ENCODE measurements around the gene SUMF2. TPM values are rescaled to one million over a fixed set of nuclear protein-coding genes. Genes with fewer than 3 reads are reported as not detected.
"Not testable (repeated sequence)": the region's sequence is repeated elsewhere in the genome, so short reads cannot be mapped to it uniquely, and the experiment has no call there.

Gene SUMF2
- 202 and 208 TPM in 2 replicates for total RNA-seq
- long read RNA-seq, transcript SUMF2-205 (10 exons, 1,171 nt), result minor isoform, 26 of 1,027 reads
- long read RNA-seq, transcript SUMF2-203 (6 exons, 1,287 nt), result minor isoform, 15 of 1,027 reads
- long read RNA-seq, transcript SUMF2-204 (8 exons, 1,683 nt), result minor isoform, 67 of 1,027 reads
- long read RNA-seq, transcript SUMF2-208 (9 exons, 2,052 nt), result major isoform, 794 of 1,027 reads
- long read RNA-seq, partial matches to known transcripts, result 16 of 1,027 reads
- long read RNA-seq, other reads (novel, unspliced or antisense), result 65 of 1,027 reads

DNA sequence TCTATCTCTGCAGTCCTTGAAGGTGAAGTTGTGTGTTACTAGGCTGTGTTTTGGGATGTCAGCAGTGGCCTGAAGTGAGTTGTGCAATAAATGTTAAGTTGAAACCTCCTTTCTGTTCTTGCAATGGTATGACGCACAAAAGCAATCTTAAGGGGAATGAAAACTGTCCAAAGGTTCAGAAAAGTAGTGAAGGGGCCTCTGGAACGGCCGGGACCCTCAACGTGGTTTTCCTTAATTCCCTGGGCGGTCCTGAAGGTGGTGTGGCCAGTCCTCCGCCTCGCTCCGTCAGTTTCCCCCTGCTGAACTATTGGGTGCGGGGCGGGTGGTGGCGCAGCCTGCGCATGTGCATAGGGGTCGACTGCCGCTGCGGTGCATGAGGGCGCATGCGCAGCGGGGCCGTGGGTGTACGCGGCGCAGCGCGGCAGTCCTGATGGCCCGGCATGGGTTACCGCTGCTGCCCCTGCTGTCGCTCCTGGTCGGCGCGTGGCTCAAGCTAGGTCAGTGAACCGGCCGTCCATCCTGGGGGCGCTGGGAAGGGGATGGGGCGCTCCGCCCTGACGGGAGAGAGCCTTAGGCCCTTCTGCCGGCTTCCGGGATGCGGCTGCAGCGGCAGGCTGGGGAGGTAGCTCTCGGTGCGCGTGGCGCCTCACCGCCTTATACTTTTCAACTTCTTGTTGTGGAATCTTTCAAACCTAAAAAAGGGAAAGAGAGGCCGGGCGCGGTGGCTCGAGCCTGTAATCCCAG, at the start of gene SUMF2:
Gene SUMF2, plus strand, starts transcription at position 405 of the 744 bp plus-strand sequence. Its CDS starts 26 bp downstream, at position 431.
- Mint-ChIP-seq H3K9me3 (ENCODE audit: unreplicated experiment) (no peaks in the 10 kb centered on the region), H3K36me3 (ENCODE audit: unreplicated experiment) (peaks cover 31% of the 10 kb centered on the region), H3K27me3 (ENCODE audit: unreplicated experiment) (no peaks in the 10 kb centered on the region), H3K4me1 (ENCODE audit: unreplicated experiment) (peaks cover 18% of the 10 kb centered on the region), H3K4me3 (ENCODE audit: unreplicated experiment) (peak within 1 kb of the TSS; percentile 95), H3K27ac (ENCODE audit: unreplicated experiment) (peak within 1 kb of the TSS; percentile 93)
- TF ChIP-seq, protein P1, sequence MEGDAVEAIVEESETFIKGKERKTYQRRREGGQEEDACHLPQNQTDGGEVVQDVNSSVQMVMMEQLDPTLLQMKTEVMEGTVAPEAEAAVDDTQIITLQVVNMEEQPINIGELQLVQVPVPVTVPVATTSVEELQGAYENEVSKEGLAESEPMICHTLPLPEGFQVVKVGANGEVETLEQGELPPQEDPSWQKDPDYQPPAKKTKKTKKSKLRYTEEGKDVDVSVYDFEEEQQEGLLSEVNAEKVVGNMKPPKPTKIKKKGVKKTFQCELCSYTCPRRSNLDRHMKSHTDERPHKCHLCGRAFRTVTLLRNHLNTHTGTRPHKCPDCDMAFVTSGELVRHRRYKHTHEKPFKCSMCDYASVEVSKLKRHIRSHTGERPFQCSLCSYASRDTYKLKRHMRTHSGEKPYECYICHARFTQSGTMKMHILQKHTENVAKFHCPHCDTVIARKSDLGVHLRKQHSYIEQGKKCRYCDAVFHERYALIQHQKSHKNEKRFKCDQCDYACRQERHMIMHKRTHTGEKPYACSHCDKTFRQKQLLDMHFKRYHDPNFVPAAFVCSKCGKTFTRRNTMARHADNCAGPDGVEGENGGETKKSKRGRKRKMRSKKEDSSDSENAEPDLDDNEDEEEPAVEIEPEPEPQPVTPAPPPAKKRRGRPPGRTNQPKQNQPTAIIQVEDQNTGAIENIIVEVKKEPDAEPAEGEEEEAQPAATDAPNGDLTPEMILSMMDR (IDR thresholded peaks at IDR 0.05), result peak; percentile 17
- peak; percentile 97 for DNase-seq (ENCODE audit: extremely low spot score, unreplicated experiment)

DNA sequence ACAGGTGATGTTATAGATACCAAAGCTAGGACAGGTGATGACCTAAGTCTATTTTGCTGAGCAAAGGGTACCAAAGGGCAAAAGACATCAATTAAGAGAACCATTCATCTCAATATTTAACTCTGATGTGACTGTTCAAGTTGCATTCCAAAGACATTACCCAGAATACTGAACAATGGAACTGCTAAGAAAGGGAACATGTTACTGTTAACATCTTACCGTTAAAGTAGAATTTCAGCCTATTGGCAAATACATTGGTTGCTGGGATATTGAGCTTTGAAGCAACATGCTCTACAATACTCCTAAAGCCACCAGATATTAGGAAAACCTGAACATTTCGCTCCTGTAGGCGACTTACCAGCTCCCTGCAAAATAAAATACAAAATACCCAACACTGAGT, 47.1 kb upstream of the SUMF2 start:
- not testable (repeated sequence) for H3K9me3 Mint-ChIP-seq (ENCODE audit: unreplicated experiment); H3K4me1 Mint-ChIP-seq (ENCODE audit: unreplicated experiment); H3K27ac Mint-ChIP-seq (ENCODE audit: unreplicated experiment); DNase-seq (ENCODE audit: extremely low spot score, unreplicated experiment); H3K4me3 Mint-ChIP-seq (ENCODE audit: unreplicated experiment); H3K27me3 Mint-ChIP-seq (ENCODE audit: unreplicated experiment)
- peaks cover 22% of the 10 kb centered on the region for H3K36me3 Mint-ChIP-seq (ENCODE audit: unreplicated experiment)

DNA sequence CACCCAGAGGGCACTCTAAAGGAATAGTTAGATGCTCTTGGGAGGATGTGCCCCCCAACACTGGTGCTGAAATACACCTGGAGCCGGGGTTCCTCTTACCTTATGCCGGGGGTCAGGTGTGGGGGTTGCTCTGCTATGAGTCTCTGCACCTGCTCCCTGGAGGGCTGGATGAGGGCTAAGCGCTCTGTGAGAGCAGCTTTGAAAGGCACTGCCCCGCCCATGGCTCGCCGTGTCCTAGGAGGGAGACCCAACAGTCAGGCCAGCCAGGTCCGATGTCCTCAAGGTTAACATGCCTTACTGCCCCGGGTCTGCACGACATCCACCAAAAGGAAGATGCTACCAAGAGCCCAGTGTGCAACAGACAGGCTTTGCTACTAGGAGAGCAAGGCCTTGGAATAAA, 44.6 kb upstream of the SUMF2 start:
- Mint-ChIP-seq H3K36me3 (ENCODE audit: unreplicated experiment) (peaks cover 14% of the 10 kb centered on the region), H3K9me3 (ENCODE audit: unreplicated experiment) (no peaks in the 10 kb centered on the region), H3K27ac (ENCODE audit: unreplicated experiment) (no peak overlapping the region), H3K4me3 (ENCODE audit: unreplicated experiment) (no peak overlapping the region), H3K27me3 (ENCODE audit: unreplicated experiment) (no peaks in the 10 kb centered on the region), H3K4me1 (ENCODE audit: unreplicated experiment) (no peaks in the 10 kb centered on the region)
- TF ChIP-seq, protein P1 (IDR thresholded peaks at IDR 0.05), result no peak
- no peak for DNase-seq (ENCODE audit: extremely low spot score, unreplicated experiment)

DNA sequence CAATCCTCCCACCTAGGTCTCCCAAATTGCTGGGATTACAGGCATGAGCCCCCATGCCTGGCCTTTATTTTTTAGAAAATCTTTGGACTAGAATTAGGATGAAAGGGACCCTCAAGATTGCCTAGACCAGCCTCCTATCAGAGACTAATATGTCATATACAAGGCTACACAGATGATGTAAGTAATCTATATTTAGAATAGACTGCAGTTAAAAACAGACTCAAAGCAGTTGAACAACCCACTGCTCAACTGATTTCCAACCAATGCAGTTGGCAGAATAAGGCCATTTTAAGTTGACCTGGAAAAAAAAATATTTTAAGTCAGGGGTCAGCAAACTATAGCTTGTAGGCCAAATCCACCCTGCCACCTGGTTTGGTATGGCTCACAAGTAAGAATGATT, 40.6 kb upstream of the SUMF2 start:
- Mint-ChIP-seq H3K27ac (ENCODE audit: unreplicated experiment) (no peak overlapping the region), H3K36me3 (ENCODE audit: unreplicated experiment) (peaks cover 14% of the 10 kb centered on the region), H3K4me1 (ENCODE audit: unreplicated experiment) (no peaks in the 10 kb centered on the region), H3K27me3 (ENCODE audit: unreplicated experiment) (no peaks in the 10 kb centered on the region), H3K4me3 (ENCODE audit: unreplicated experiment) (no peak overlapping the region), H3K9me3 (ENCODE audit: unreplicated experiment) (no peaks in the 10 kb centered on the region)
- no peak for DNase-seq (ENCODE audit: extremely low spot score, unreplicated experiment)
- TF ChIP-seq, protein P1 (IDR thresholded peaks at IDR 0.05), result no peak

DNA sequence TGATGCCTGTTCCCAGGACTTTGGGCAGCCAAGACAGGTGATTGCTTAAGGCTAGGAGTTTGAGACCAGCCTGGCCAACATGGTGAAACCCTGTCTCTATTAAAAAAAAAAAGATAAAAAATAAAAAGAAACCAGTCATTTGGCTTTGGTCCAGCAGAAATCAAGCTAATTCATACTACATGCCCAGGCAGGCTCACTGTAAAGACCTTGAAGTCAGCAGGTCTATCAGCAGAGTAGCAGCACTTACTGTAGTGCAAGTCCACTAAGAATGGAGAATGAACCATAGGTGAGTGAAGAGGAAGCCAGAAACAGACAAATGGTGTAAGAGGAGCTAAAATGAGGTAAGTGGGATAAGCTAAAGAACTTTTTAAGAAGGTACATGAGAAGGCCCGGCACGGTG, 37.5 kb upstream of the SUMF2 start:
- Mint-ChIP-seq H3K9me3 (ENCODE audit: unreplicated experiment) (no peaks in the 10 kb centered on the region), H3K27ac (ENCODE audit: unreplicated experiment) (no peak overlapping the region), H3K36me3 (ENCODE audit: unreplicated experiment) (peaks cover 16% of the 10 kb centered on the region), H3K27me3 (ENCODE audit: unreplicated experiment) (no peaks in the 10 kb centered on the region), H3K4me3 (ENCODE audit: unreplicated experiment) (no peak overlapping the region), H3K4me1 (ENCODE audit: unreplicated experiment) (peaks cover 2% of the 10 kb centered on the region)
- no peak for DNase-seq (ENCODE audit: extremely low spot score, unreplicated experiment)
- TF ChIP-seq, protein P1 (IDR thresholded peaks at IDR 0.05), result no peak
